LNCaP clone FGC (cell line): ENCODE measurements around the gene PLPP3.

ENCODE experiments used
- DNase-seq: peaks from one replicate; pipeline ENCODE4 v3.0.0-alpha.2; 2011; ENCODE audit warnings: low read depth
- H3K4me3 ChIP-seq: 2 replicates; pipeline ENCODE4 v1.5.1; 2011; ENCODE audit warnings: mild to moderate bottlenecking, low read depth, low read length, control low read depth
- TF ChIP-seq, protein P1 (sequence below): IDR thresholded peaks from 2 replicates; pipeline ENCODE4 v1.5.1; 2012; ENCODE audit warnings: mild to moderate bottlenecking; ENCODE audit not compliant: control insufficient read depth, insufficient read depth; ENCODE audit errors: extremely low read depth

Gene PLPP3

DNA sequence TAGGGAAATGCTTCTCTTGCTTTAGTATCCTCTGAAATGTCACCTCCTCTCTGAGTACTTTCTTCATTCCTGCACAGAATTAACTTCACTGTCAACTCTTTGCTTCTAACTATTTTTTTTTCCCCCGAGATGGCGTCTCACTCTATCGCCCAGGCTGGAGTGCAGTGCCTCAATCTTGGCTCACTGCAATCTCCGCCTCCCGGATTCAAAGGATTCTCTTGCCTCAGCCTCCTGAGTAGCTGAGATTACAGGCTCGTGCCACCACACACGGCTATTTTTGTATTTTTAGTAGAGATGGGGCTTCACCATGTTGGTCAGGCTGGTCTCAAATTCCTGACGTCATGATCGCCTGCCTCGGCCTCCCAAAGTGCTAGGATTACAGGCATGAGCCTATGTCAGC is 1.4 kb upstream of the PLPP3 start:
- DNase-seq: no peak
- no peak overlapping the region for H3K4me3 ChIP-seq
- TF ChIP-seq, protein P1, sequence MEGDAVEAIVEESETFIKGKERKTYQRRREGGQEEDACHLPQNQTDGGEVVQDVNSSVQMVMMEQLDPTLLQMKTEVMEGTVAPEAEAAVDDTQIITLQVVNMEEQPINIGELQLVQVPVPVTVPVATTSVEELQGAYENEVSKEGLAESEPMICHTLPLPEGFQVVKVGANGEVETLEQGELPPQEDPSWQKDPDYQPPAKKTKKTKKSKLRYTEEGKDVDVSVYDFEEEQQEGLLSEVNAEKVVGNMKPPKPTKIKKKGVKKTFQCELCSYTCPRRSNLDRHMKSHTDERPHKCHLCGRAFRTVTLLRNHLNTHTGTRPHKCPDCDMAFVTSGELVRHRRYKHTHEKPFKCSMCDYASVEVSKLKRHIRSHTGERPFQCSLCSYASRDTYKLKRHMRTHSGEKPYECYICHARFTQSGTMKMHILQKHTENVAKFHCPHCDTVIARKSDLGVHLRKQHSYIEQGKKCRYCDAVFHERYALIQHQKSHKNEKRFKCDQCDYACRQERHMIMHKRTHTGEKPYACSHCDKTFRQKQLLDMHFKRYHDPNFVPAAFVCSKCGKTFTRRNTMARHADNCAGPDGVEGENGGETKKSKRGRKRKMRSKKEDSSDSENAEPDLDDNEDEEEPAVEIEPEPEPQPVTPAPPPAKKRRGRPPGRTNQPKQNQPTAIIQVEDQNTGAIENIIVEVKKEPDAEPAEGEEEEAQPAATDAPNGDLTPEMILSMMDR: no peak

- DNase-seq: no peak
- TF ChIP-seq, protein P1: no peak
- peak overlapping the region; percentile 74 for H3K4me3 ChIP-seq
These were observed 1.0 kb downstream of the PLPP3 start for GRCh38 chr1:56578138-56578962.

- TF ChIP-seq, protein P1: no peak
- no peak for DNase-seq
- peak overlapping the region; percentile 74 for H3K4me3 ChIP-seq
These were observed 1.8 kb downstream of the PLPP3 start for GRCh38 chr1:56577406-56578137.

DNA sequence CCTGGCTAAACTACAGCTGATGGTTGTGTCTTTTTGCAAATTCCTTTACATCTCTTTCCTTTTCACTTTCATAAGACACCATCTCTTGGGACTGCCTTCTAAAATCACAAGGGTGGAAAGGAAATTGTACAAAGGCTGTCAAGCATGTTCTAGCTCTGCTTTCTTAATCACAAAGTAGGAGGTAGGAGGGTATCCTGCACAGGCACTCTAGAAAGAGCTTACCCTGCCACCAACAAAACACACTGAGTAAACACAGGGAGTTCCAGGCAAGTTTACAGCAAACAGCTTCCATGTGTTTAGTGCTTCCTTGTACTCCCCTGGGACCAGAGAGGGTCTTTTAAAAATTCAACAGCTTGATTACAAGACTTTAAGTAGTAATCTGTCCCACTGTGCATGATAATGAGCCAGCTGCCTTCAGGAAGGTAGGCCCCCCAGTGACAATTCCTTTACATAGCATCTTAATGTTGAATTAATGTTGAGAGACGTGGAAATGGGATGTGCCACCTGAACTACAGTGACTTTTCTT is 2.4 kb downstream of the PLPP3 start:
- no peak for DNase-seq
- no peak overlapping the region for H3K4me3 ChIP-seq

DNA sequence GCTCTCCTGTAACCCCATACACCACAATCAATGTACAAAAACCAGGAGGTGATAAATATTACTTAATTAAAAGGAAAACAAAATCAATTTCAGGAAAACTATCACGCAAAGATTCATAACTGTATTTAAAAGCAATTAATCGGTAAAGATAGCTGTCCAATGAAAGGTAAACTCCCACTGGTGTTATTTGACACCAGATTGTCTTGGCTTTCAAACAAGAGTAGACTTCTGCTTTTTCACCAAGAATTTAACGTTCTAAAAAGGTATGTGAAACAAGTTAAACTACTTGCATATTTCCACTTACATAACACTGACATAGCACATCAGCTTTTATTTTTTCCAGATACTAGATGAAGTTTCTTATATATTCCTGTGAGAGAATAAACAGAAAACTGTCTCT is 3.5 kb downstream of the PLPP3 start:
- DNase-seq: no peak
- TF ChIP-seq, protein P1: no peak
- no peak overlapping the region for H3K4me3 ChIP-seq

More for the DNA sequence above, 2.4 kb downstream of the PLPP3 start:
- TF ChIP-seq, protein P1: peak; percentile 35; the same call in 1 of the 2 replicates

- DNase-seq: no peak
- TF ChIP-seq, protein P1: no peak
- H3K4me3 ChIP-seq: no peak overlapping the region
These were observed 4.6 kb downstream of the PLPP3 start for GRCh38 chr1:56574794-56575193.
